Measurements from ENCODE around the gene GSG1L2.

- TF ChIP-seq EZH2 (IDR thresholded peaks at IDR 0.05; ENCODE audit: borderline replicate concordance, low read length) (no peak), CTCF (IDR thresholded peaks at IDR 0.05; ENCODE audit: low read length) (no peak)
These were observed 7.5 kb upstream of the GSG1L2 start for GRCh38 chr17:9829343-9829742.
